Renal pelvis (tissue), 4 donors: ENCODE data around the gene HIP1R. TPM values are rescaled to one million over a fixed set of nuclear protein-coding genes. Genes with fewer than 3 reads are reported as not detected.

ENCODE experiments used
- DNase-seq: peaks from one replicate; pipeline ENCODE4 v3.0.0-alpha.2; 2013
- polyA plus RNA-seq, 3 donors: library from polyadenylated mRNA; unstranded; fragments of 120-200 nt; gene quantifications; one replicate each; pipeline ENCODE4 v1.2.1, GENCODE V29; 2013; ENCODE audit not compliant: insufficient read length in 3 of 3

HIP1R gene
- polyA plus RNA-seq, 3 donors, result 78.9 to 97.8 (median 96.6) TPM

GRCh38 chr12:122825773-122826724 lies 9.2 kb upstream of the HIP1R start:
- DNase-seq, result no peak

- DNase-seq, result no peak
Observed at GRCh38 chr12:122827258-122827657, 8.0 kb upstream of the HIP1R start.

- DNase-seq, result no peak
Observed at GRCh38 chr12:122830517-122831214, 4.6 kb upstream of the HIP1R start.

GRCh38 chr12:122834104-122834920 lies 945 bp upstream of the HIP1R start:
- peak; percentile 85 for DNase-seq

- no peak for DNase-seq
Observed at GRCh38 chr12:122835750-122836026, 431 bp downstream of the HIP1R start.

GRCh38 chr12:122836027-122836921 lies 1.0 kb downstream of the HIP1R start:
- DNase-seq, result peak; percentile 72

GRCh38 chr12:122837306-122838265 lies 2.3 kb downstream of the HIP1R start:
- no peak for DNase-seq

GRCh38 chr12:122838841-122839240 lies 3.6 kb downstream of the HIP1R start:
- DNase-seq, result no peak

GRCh38 chr12:122839907-122840554 lies 4.8 kb downstream of the HIP1R start:
- DNase-seq, result no peak

GRCh38 chr12:122840580-122841513 lies 5.6 kb downstream of the HIP1R start:
- no peak for DNase-seq

- peak; percentile 69 for DNase-seq
Observed at GRCh38 chr12:122841544-122842321, 6.5 kb downstream of the HIP1R start.

GRCh38 chr12:122842505-122843405 lies 7.5 kb downstream of the HIP1R start:
- DNase-seq, result no peak

GRCh38 chr12:122843455-122843854 lies 8.2 kb downstream of the HIP1R start:
- no peak for DNase-seq

GRCh38 chr12:122844366-122844971 lies 9.2 kb downstream of the HIP1R start:
- no peak for DNase-seq

GRCh38 chr12:122845041-122845864 lies 10.0 kb downstream of the HIP1R start:
- no peak for DNase-seq
